ENCODE measurements around the gene FNDC3A.

GRCh38 chr13:49097374-49097773, 121.7 kb downstream of the FNDC3A start:
- TF ChIP-seq POLR2A (IDR thresholded peaks at IDR 0.05; ENCODE audit: low read depth, low read length) (no peak), POLR2AphosphoS5 (IDR thresholded peaks at IDR 0.05; ENCODE audit: low read depth, low read length) (no peak)
